Fibroblast of mammary gland (primary cell): ENCODE results near the gene IL15.
"Not testable (repeated sequence)": the region's sequence is repeated elsewhere in the genome, so short reads cannot be mapped to it uniquely, and the experiment has no call there.

Source experiments
- DNase-seq: peaks from one replicate; pipeline ENCODE4 v3.0.0-alpha.2; 2010; ENCODE audit warnings: low read depth
- H3K4me3 ChIP-seq: 2 replicates; pipeline ENCODE4 v1.5.1; 2011; ENCODE audit warnings: low read depth, mild to moderate bottlenecking, low read length, moderate library complexity; ENCODE audit not compliant: control insufficient read depth
- TF ChIP-seq, protein P1 (sequence below): conservative IDR thresholded peaks from 2 replicates; pipeline ENCODE4 v1.5.1; 2011; ENCODE audit warnings: low read depth, low read length, inconsistent platforms; ENCODE audit not compliant: control insufficient read depth, insufficient read depth

The IL15 gene

DNA sequence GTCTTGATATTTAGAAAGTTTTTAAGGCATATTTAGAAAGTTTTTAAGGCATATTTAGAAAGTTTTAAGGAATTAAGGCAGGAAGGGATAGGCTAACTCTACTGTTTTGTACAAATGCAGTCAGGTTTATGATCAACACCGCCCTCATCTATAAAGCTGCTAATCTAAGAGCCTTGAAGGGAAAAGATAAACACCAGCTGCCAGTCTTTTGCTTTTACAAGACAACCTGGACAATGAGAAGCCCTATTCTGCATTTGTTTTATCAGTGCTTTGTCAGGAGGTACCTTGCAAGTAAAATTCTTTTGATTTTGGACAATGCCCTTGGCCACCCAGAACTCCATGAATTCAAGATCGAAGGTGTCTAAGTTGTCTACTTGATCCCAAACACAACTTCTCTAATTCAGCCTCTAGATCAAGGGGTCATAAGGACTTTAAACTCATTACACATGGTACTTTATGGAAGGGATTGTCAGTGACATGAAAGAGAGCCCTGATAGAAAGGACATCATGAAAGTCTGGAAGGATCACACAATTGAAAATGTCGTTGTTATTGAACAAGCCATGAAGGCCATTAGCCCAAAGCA, 39.8 kb downstream of the IL15 start:
- TF ChIP-seq, protein P1, sequence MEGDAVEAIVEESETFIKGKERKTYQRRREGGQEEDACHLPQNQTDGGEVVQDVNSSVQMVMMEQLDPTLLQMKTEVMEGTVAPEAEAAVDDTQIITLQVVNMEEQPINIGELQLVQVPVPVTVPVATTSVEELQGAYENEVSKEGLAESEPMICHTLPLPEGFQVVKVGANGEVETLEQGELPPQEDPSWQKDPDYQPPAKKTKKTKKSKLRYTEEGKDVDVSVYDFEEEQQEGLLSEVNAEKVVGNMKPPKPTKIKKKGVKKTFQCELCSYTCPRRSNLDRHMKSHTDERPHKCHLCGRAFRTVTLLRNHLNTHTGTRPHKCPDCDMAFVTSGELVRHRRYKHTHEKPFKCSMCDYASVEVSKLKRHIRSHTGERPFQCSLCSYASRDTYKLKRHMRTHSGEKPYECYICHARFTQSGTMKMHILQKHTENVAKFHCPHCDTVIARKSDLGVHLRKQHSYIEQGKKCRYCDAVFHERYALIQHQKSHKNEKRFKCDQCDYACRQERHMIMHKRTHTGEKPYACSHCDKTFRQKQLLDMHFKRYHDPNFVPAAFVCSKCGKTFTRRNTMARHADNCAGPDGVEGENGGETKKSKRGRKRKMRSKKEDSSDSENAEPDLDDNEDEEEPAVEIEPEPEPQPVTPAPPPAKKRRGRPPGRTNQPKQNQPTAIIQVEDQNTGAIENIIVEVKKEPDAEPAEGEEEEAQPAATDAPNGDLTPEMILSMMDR, result no peak
- no peak for DNase-seq
- H3K4me3 ChIP-seq, result no peak overlapping the region

GRCh38 chr4:141680060-141680459, 43.7 kb downstream of the IL15 start:
- no peak overlapping the region for H3K4me3 ChIP-seq
- TF ChIP-seq, protein P1, result no peak
- DNase-seq, result no peak

DNA sequence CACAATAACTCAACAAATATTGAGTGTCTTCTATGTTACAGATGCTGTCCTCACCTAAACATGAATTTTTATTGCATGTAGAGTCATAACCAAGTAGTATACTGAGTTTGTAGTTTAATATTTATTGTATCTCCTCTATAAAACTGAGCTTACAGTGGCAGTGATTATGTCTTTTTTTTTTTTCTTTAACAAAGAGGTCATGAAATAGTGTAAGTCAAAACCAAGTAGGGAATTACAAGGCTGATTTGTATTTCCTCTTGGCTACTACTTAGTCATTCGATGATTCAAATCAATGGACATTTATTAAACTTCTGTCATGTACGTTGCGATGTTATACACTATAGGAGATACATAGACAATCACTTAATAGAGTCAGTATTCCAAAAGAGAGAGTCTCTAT, 48.4 kb downstream of the IL15 start:
- H3K4me3 ChIP-seq, result no peak overlapping the region
- TF ChIP-seq, protein P1, result no peak
- peak; percentile 67 for DNase-seq

DNA sequence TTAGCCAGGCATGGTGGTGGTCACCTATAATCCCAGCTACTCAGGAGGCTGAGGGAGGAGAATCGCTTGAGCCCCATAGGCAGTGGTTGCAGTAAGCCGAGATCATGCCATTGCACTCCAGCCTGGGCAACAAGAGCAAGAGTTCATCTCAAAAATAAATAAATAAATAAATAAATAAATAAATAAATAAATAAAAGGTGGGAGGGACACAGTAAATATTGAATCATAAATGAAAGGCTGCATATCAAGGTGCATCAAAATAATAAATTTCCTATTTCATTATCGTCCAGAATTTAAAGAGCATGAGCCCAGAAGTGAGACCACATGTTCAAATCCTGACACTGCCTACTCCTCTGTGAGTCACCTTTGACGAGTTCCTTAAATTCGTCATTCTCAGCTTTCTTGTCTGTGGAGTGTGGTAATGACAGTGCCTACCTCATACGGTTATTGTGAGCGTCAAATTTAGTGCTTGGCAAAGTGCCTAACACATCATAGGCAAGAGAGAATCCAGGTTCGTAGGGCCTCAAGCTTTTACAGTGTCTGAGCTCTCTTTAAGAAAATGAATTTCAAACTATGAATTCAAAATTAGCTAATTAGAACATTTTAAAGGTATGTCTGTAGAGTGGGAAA, 49.9 kb downstream of the IL15 start:
- TF ChIP-seq, protein P1, result no peak
- H3K4me3 ChIP-seq, result no peak overlapping the region
- DNase-seq, result peak; percentile 90

GRCh38 chr4:141686879-141687278, 50.5 kb downstream of the IL15 start:
- TF ChIP-seq, protein P1, result no peak
- DNase-seq, result peak; percentile 36
- H3K4me3 ChIP-seq, result no peak overlapping the region

DNA sequence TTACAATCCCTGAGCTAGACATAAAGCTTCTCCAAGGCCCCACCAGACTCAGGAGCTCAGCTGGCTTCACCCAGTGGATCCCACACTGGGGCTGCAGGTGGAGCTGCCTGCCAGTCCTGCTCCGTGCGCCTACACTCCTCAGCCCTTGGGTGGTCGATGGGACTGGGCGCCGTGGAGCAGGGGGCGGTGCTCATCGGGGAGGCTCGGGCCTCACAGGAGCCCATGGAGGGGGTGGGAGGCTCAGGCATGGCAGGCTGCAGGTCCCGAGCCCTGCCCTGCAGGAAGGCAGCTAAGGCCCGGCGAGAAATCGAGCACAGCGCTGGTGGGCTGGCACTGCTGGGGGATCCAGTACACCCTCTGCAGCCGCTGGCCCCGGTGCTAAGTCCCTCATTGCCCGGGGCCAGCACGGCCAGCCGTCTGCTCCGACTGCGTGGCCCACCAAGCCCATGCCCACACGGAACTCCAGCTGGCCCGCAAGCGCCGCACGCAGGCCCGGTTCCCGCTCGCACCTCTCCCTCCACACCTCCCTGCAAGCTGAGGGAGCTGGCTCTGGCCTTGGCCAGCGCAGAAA, 53.4 kb downstream of the IL15 start:
- H3K4me3 ChIP-seq, DNase-seq: not testable (repeated sequence)

GRCh38 chr4:141691247-141691646, 54.9 kb downstream of the IL15 start:
- DNase-seq, H3K4me3 ChIP-seq: not testable (repeated sequence)
